Activated T-helper 1 cell treated with anti-CD3 and anti-CD28 coated beads, Interleukin-12 subunit alpha, Interleukin-12 subunit beta, Interleukin-2, Interleukin-4 antibody, amounts not matched to agents 30 ng/mL and 10 ng/mL and 1 ng/mL, durations not matched to agents 14 hours and 24 hours and 36 hours (primary cell): Measurements from ENCODE around the gene TICRR. TPM values are rescaled to one million over a fixed set of nuclear protein-coding genes. Genes with fewer than 3 reads are reported as not detected.

Experiments used
- DNase-seq: peaks from one replicate; pipeline ENCODE4 v3.0.0; 2021; ENCODE audit warnings: low spot score
- H3K27ac Mint-ChIP-seq: one replicate; pipeline ENCODE4 v1.8.0; 2021; ENCODE audit warnings: mild to moderate bottlenecking, mixed read lengths
- H3K27me3 Mint-ChIP-seq: one replicate; pipeline ENCODE4 v1.8.0; 2022; ENCODE audit warnings: mild to moderate bottlenecking, moderate library complexity, mixed read lengths; ENCODE audit not compliant: insufficient read depth
- H3K36me3 Mint-ChIP-seq: one replicate; pipeline ENCODE4 v1.8.0; 2021; ENCODE audit warnings: low read depth, mixed read lengths
- H3K4me1 Mint-ChIP-seq: one replicate; pipeline ENCODE4 v1.8.0; 2021; ENCODE audit warnings: low read depth, mixed read lengths
- H3K4me3 Mint-ChIP-seq: one replicate; pipeline ENCODE4 v1.8.0; 2021; ENCODE audit warnings: mild to moderate bottlenecking, moderate library complexity, mixed read lengths
- H3K9me3 Mint-ChIP-seq: one replicate; pipeline ENCODE4 v1.8.0; 2021; ENCODE audit warnings: mixed read lengths
- intact Hi-C: fragments of 100-400 bp; cut with micrococcal nuclease; formaldehyde crosslinking; loops from one replicate; pipeline ENCODE4 v1.15.1; 2024
- total RNA-seq: library from RNA; stranded (reverse); gene quantifications from 2 replicates; pipeline ENCODE4 v1.2.3, GENCODE V29; 2022

The TICRR gene
- total RNA-seq, 1 donor from 2014 or later, result 17.6 TPM

DNA sequence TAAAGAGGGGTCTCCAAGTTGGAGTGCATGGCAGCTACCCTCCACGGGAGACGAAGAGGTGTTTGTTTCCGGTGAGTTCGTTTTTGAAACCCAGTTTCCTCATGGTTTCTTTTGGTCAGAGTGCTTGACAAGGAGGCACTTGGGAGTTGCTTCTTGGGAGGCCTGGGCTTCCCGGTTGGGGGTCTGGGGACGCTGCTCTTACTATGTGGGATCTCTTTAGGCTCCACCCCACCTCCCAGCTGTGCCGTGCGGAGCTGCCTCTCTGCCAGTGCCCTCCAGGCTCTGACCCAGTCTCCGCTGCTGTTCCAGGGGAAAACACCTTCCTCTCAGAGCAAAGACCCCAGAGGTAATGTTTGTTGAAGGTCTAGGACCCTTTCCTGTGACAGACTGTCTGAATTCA lies 50.4 kb downstream of the TICRR start:
- Mint-ChIP-seq H3K36me3 (peaks cover 45% of the 10 kb centered on the region), H3K4me3 (no peak overlapping the region)

DNA sequence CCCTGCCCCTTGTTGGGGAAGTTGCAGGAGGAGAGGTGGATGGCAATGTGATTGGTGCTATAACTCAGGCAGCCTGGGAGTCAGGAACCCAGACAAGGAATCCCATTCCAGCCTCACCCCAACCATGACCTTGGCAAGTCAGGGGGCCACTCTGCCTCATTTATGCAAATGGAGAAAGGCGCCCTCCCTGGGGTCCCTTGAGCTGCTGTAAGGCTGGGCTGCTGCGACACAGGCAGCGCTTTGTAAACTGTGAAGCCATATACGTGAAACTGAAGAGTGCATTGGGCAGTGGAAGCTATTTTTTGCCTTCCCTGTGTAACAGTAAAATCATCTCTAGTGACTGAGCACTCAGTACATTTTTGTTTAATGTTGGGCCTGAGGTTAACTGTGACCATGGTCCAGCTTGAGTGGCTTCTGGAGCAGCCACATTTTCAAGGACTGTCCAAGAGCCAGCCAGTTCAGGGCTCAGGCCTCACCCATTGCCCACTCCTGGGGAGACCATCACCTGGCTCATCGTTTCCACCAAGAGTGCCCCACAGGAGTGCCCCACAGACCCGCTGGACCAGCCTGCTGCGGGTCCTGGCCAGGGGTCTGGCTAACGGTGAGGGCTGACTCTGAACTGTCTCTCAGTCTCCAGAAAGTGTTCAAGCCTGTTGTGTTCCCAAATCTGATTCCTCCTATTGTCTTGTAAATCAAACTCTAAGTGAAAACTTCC lies 52.1 kb downstream of the TICRR start:
- H3K27me3 Mint-ChIP-seq, result no peaks in the 10 kb centered on the region
- H3K36me3 Mint-ChIP-seq, result peaks cover 45% of the 10 kb centered on the region
- H3K4me1 Mint-ChIP-seq, result no peaks in the 10 kb centered on the region
- DNase-seq, result no peak
- H3K27ac Mint-ChIP-seq, result no peak overlapping the region
- intact Hi-C loops, result no loop called here
- H3K9me3 Mint-ChIP-seq, result no peaks in the 10 kb centered on the region
- no peak overlapping the region for H3K4me3 Mint-ChIP-seq

More for the DNA sequence above, 50.4 kb downstream of the TICRR start:
- no peak for DNase-seq
- Mint-ChIP-seq H3K4me1 (no peaks in the 10 kb centered on the region), H3K9me3 (no peaks in the 10 kb centered on the region), H3K27me3 (no peaks in the 10 kb centered on the region), H3K27ac (no peak overlapping the region)
- intact Hi-C loops, result no loop called here

DNA sequence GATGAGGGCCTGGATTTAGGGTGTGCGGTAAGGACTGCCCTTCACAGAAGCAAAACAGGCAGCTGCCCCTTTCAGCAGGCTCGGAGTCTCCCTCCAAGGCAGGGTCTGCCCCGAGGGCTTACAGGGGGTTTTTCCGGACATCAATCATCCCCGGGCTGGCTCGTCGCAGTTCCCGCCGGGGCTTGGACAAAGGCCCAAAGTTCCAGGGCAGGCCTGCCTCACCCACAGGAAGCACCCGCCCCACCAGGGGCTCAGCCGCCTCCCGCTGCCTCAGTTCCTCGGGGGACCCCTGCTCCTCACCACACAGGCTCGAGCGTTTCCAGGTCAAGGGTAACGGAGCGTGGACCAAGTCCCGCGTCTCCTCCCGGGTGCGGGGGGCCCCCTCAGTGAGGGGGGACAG lies 53.0 kb downstream of the TICRR start:
- no peak for DNase-seq
- Mint-ChIP-seq H3K9me3 (no peaks in the 10 kb centered on the region), H3K36me3 (peaks cover 40% of the 10 kb centered on the region), H3K27ac (no peak overlapping the region), H3K4me1 (no peaks in the 10 kb centered on the region), H3K4me3 (no peak overlapping the region), H3K27me3 (no peaks in the 10 kb centered on the region)
- intact Hi-C loops, result no loop called here

DNA sequence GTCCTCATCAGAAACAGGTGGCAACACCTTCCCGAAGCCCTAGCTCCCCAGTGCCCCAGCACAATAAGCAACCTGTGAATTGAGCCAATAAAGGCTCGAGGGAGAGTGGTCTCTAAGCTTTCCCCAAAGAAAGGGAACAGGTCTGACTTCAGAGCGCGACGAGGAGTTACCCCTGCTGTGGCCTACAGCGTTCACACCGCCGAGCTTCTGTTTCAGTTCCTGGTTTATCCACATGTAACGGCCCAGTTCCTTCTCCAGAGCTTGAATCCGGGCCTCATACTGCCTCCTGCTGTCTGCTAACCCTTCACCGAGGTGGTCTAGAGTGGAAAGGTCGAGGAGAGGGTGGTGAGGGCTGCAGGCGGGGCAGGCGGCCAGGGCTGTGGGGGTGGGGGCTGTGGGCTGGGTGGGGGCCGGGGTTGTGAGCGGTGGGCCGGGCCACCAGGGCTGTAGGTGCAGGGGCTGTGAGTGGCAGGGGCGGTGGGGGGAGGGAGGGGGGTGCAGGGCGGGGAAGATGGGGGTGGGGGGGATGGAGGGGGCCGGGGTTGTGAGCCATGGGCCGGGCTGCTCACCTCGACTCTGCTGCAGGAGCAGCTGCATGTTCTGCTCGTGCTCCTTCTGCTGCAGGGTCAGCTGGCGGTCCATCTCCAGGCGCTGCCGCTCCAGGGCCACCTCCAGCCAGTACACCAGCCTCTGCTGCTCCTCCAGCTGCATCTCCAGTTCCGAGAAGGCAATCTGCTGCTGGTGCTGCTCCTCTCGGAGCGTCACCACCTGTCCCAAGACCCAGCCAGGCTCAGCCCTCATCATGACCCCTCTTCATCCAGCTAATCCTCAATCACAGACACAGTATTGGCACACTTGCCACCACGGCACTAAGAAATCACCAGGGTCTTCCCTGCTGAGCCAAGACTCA lies 53.8 kb downstream of the TICRR start:
- no peak for DNase-seq
- Mint-ChIP-seq H3K4me1 (no peaks in the 10 kb centered on the region), H3K27me3 (no peaks in the 10 kb centered on the region), H3K9me3 (no peaks in the 10 kb centered on the region), H3K4me3 (no peak overlapping the region), H3K27ac (no peak overlapping the region), H3K36me3 (peaks cover 33% of the 10 kb centered on the region)
- intact Hi-C loops, result no loop called here

DNA sequence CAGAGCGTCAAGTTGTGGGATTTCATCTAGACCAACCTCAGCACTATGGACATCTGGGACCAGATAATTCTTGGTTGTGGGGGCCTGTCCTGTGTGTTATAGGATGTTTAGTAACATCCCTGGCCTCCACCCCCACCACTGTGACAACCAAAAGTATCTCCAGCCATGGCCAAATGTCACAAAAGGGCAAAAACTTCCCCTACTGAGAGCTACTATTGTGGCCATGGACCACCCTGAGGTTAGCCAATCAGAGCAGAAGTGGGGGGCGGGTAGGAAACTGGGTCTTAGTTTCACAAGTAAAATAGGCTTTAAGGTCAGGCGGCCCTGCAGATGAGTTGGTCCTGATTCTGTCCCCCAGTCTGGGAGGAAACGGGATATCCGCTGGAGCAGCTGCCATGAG lies 54.6 kb downstream of the TICRR start:
- Mint-ChIP-seq H3K4me3 (no peak overlapping the region), H3K27me3 (no peaks in the 10 kb centered on the region), H3K4me1 (no peaks in the 10 kb centered on the region), H3K9me3 (no peaks in the 10 kb centered on the region), H3K36me3 (peaks cover 28% of the 10 kb centered on the region), H3K27ac (no peak overlapping the region)
- intact Hi-C loops, result no loop called here
- no peak for DNase-seq

DNA sequence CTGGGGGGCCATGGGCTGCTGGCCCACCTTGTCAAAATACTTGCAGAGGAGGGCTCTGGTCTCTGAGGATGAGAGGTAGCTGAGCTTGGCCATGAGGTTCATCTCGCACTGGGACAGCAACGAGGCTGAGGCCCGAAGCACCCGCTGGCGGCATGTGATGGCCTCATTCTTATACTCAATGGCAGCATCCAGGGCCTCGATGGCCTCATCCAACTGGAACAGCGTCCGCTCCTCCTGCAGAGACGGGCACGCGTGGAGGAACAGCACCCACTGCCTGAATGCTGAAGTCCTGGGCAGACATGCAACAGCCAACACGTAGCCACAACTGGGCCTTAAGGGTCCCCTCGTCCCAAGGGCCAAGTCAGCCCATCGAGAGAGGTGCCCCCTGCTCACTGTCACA lies 55.0 kb downstream of the TICRR start:
- H3K27ac Mint-ChIP-seq, result no peak overlapping the region
- H3K4me3 Mint-ChIP-seq, result no peak overlapping the region
- intact Hi-C loops, result no loop called here
- no peaks in the 10 kb centered on the region for H3K27me3 Mint-ChIP-seq
- H3K9me3 Mint-ChIP-seq, result peaks cover 2% of the 10 kb centered on the region
- no peak for DNase-seq
- peaks cover 29% of the 10 kb centered on the region for H3K36me3 Mint-ChIP-seq
- no peaks in the 10 kb centered on the region for H3K4me1 Mint-ChIP-seq

DNA sequence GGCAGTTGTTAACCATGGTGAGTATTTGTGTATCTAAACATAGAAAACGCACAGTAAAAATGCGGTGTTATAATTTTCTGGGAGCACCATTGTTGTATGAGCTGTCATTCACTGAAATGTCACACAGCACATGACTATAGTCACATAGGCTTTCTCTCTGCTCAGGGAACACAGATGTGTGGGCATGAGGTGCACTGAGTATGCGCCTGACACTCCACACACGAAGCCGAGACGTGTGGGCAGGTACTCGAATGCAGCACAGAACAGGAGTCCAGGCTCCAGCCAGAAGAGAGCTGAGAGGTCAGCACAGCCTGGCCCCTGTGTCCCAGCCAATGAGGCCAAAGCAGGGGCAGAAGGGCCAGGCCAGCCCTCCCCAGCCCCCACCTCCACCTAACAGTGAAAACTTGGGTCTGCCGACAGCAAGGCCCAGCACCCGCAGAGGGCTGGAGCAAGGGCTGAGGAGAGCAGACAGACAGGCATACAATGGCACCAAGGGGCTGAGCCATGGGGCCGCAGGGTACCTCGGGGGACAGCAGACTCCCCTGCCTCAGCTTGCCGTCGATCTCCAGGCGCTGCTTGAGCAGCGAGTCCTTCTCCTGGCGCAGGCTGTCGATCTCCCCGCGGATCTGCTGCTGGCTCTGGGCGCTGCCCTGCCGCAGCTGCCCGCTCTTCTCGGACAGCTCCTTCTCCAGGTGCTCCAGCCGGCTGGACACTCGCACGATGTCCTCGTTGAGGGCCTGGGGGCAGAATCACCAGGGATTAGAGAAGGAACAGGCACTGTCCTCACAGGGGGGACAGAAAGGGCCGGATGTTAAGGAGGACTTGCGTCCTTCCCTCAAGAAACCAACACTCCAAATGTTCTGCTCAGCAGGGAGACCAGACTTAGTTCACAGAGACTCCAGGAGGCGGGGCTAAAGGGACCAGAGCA lies 56.0 kb downstream of the TICRR start:
- intact Hi-C loops, result no loop called here
- H3K4me3 Mint-ChIP-seq, result no peak overlapping the region
- DNase-seq, result no peak
- peaks cover 4% of the 10 kb centered on the region for H3K9me3 Mint-ChIP-seq
- H3K27ac Mint-ChIP-seq, result no peak overlapping the region
- H3K4me1 Mint-ChIP-seq, result no peaks in the 10 kb centered on the region
- no peaks in the 10 kb centered on the region for H3K27me3 Mint-ChIP-seq
- peaks cover 23% of the 10 kb centered on the region for H3K36me3 Mint-ChIP-seq

DNA sequence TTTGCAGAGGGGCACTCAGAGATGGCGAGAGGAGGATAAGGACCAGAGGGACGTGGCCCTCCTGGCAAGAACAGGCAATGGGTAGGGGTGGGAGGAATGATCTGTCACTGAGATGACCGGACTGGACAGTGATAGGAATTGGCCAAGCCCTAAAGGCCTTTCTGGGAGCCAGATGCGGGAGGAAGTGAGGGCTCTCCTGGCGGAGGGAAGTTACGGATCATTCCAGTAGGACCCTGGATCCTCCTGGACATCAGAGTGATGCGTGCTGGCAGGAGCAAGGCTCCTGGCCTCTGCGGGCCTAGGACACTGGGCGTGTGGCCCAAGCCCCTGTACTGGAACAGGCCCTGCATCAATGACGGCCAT lies 56.6 kb downstream of the TICRR start:
- H3K27ac Mint-ChIP-seq, result no peak overlapping the region
- no peak for DNase-seq
- no peaks in the 10 kb centered on the region for H3K27me3 Mint-ChIP-seq
- H3K4me1 Mint-ChIP-seq, result no peaks in the 10 kb centered on the region
- intact Hi-C loops, result no loop called here
- no peak overlapping the region for H3K4me3 Mint-ChIP-seq
- peaks cover 4% of the 10 kb centered on the region for H3K9me3 Mint-ChIP-seq
- peaks cover 20% of the 10 kb centered on the region for H3K36me3 Mint-ChIP-seq

DNA sequence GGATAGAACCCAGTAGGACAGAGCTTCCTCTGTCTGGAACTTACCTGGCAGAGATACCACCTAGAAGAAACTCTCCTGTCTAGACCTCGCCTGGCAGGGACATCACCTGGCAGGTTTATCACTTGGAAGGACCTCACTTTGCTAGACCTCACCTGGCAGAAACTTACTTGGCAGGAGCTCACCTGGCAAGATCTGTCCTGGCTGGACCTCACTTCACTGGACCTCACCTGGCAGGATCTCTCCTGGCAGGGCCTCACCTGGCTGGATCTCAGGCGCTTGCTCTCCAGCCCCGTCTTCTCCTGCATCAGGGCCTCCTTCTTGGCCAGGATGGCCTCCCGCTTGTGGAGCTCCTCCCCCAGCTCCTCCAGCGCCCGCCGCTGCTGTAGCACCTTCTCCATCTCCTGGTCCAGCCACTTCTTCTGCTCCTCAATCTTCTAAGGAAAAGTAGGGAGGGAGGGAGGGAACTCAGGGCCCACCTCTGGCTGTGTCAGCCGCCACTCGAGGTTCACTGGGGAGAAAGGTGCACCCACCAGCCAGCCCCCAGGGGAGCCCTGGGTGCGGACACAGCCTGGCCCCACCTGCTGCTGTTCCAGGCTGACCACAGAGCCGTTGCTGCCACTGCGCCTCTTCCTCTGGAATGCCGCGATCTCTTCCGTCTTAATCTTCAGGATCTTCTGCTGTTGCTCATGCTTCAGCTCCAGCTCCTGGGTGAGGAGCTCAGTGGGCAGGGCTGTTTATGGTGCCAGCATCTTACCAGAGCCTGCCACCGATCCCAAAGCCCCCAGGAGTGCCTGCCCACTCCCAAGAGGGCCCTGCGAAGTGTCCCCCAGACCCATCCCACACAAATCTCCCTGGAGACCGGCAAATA lies 57.5 kb downstream of the TICRR start:
- DNase-seq, result no peak
- Mint-ChIP-seq H3K9me3 (peaks cover 4% of the 10 kb centered on the region), H3K4me1 (no peaks in the 10 kb centered on the region), H3K27me3 (no peaks in the 10 kb centered on the region), H3K4me3 (no peak overlapping the region), H3K27ac (no peak overlapping the region), H3K36me3 (peaks cover 19% of the 10 kb centered on the region)
- intact Hi-C loops, result no loop called here

DNA sequence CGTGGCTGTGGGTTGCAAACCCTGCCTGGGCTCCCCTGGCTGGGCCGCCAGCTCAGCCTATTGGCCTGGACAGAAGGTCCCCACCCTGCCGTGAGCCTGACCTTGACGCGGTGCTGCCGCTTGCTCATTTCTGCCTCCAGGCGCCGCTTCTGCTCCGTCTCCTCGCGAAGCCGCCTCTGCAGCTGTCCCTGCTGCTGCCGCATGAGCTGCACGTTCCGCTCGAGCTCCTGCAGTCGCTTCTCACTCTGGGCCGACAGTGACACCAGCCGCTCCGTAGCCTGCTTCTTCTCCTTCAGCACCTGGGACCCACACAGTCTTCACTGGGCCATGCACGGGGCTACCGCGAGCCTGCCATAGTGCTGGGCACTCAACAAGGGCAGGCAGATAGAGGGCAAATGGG lies 58.3 kb downstream of the TICRR start:
- intact Hi-C loops, result no loop called here
- no peaks in the 10 kb centered on the region for H3K4me1 Mint-ChIP-seq
- peaks cover 4% of the 10 kb centered on the region for H3K9me3 Mint-ChIP-seq
- no peak for DNase-seq
- H3K4me3 Mint-ChIP-seq, result no peak overlapping the region
- no peak overlapping the region for H3K27ac Mint-ChIP-seq
- no peaks in the 10 kb centered on the region for H3K27me3 Mint-ChIP-seq
- peaks cover 16% of the 10 kb centered on the region for H3K36me3 Mint-ChIP-seq

DNA sequence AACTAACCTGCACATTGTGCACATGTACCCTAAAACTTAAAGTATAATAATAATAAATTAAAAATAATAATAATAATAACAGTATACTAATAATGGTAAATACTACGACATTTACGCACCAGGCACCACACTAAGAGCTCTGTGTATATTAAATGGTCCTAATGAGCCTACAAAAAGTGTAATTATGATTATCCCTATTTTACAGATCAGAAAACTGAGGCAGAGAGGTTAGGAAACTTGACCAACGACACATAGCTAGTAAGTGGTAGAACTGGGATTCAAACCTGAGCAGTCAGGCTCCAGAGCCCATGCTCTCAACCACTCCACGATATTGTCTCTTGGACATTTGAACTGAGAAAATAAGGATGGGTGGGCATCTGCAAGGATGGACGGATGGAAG lies 65.0 kb downstream of the TICRR start:
- Mint-ChIP-seq H3K4me3 (no peak overlapping the region), H3K27ac (no peak overlapping the region), H3K4me1 (no peaks in the 10 kb centered on the region), H3K27me3 (peaks cover 1% of the 10 kb centered on the region), H3K9me3 (peaks cover 3% of the 10 kb centered on the region), H3K36me3 (peaks cover 2% of the 10 kb centered on the region)
- intact Hi-C loops, result no loop called here
- DNase-seq, result no peak

DNA sequence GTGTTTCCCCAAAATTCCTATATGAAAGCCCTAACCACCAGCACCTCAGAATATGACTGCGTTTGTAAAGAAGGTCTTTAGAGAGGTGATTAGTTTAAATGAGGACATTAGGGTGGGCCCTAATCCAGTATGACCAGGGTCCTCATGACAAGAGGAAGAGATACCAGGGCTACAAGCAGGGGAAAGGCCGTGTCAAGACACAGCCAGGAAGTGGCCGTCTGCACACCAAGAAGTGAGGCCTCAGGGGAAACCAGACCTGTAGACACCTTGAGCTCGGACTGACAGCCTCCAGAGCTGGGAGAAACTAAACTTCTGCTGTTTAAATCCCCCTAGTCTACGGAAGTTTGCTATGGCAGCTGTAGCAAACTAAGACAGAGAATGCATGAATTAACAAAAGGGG lies 65.8 kb downstream of the TICRR start:
- Mint-ChIP-seq H3K36me3 (no peaks in the 10 kb centered on the region), H3K4me3 (no peak overlapping the region), H3K27me3 (peaks cover 1% of the 10 kb centered on the region), H3K27ac (no peak overlapping the region), H3K9me3 (no peaks in the 10 kb centered on the region), H3K4me1 (no peaks in the 10 kb centered on the region)
- intact Hi-C loops, result no loop called here
- no peak for DNase-seq
